22Rv1 (cell line): ENCODE results near the gene AKIRIN2.

Experiments
- ZFX ChIP-seq: fragments of 450-650 bp; IDR thresholded peaks from 2 replicates; pipeline ENCODE4 v1.6.1; 2017; ENCODE audit warnings: antibody characterized with exemption, borderline replicate concordance
- TF ChIP-seq, protein P1 (sequence below): fragments of 450-650 bp; IDR thresholded peaks from 2 replicates; pipeline ENCODE4 v1.5.1; 2017; ENCODE audit warnings: mild to moderate bottlenecking

DNA sequence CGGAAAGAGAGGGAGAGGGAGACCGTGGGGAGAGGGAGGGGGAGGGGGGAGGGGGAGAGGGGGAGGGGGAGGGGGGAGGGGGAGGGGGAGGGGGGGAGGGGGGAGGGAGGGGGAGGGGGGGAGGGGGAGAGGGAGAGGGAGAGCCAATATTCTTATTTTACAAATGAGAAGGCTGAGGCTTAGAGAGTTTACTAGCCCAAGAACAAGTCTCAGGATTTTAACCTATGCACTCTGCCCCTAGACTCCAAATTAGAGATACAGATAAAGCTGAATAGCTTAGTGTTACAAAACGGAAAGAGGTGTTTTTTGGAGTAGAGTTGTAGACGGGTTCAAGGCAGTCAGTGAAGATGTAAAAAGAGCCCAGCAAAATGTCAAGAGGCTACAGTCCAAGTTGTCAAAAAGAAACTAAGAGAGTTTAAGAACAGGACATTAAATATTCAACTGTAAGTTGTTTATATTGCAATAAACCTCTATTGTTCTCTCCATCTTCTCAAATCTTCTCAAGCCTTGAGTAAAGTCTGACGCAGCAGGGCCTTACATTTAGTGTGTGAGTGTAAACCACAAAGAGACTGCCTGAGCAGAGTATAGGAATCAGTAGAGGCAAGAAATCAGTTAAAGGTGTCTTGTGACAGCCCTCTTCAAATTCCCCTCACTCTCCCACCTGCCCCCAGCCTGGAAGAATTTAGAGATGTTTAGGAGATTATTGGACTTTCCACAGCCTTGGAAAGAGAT, 34.9 kb upstream of the AKIRIN2 start:
- TF ChIP-seq, protein P1, sequence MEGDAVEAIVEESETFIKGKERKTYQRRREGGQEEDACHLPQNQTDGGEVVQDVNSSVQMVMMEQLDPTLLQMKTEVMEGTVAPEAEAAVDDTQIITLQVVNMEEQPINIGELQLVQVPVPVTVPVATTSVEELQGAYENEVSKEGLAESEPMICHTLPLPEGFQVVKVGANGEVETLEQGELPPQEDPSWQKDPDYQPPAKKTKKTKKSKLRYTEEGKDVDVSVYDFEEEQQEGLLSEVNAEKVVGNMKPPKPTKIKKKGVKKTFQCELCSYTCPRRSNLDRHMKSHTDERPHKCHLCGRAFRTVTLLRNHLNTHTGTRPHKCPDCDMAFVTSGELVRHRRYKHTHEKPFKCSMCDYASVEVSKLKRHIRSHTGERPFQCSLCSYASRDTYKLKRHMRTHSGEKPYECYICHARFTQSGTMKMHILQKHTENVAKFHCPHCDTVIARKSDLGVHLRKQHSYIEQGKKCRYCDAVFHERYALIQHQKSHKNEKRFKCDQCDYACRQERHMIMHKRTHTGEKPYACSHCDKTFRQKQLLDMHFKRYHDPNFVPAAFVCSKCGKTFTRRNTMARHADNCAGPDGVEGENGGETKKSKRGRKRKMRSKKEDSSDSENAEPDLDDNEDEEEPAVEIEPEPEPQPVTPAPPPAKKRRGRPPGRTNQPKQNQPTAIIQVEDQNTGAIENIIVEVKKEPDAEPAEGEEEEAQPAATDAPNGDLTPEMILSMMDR: no peak
- no peak for TF ChIP-seq ZFX
